ENCODE data around the gene PTS.

DNA sequence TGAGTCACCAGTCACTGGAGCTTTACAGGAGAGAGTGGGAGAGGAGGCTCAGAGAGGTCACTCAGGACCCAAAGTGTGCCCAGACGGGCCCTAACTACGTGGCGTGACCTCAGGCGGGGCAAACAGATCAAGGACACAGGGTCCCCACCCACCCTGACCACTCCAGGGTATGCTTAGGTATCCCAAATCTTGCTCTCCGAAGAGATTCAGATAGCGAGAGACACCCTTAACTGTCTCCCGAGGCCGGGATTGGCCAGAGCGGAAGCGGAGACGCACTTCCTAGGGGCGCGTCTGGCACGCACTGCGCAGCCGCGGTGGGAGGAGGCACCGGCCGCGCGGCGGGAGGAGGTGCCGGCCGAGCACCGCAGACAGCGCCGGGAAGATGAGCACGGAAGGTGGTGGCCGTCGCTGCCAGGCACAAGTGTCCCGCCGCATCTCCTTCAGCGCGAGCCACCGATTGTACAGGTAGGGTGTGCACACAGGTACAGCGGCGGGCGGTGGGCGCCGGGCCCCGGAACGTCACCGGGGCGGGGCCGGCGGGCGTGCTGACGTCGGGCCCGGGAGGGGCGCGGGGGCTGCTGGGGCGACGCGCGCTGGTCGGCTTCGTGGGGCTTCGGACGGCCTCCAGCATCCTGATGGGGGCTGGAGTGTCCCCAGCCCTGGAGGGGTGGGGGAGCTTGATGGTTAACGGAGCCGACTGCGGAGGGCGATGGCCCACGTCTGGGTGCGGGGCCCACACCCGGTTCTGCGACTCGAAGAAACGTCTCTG is at the start of gene PTS:
- TF ChIP-seq ZNF274 (IDR thresholded peaks at IDR 0.05; ENCODE audit: low read depth, low read length) (no peak), YY1 (IDR thresholded peaks at IDR 0.05; ENCODE audit: insufficient read depth, insufficient read length) (no peak), SUZ12 (IDR thresholded peaks at IDR 0.05; ENCODE audit: extremely low read depth, insufficient read depth, insufficient read length) (no peak)
